K562 (cell line): ENCODE results near the gene KRT81.

Experiments used
- PML ChIP-seq: IDR thresholded peaks from 2 replicates; pipeline ENCODE4 v1.6.1; 2012; ENCODE audit warnings: low read length, inconsistent platforms
- ZNF134 ChIP-seq: fragments of 250-450 bp; sonication (Bioruptor Pico); conservative IDR thresholded peaks from 2 replicates; pipeline ENCODE4 v1.4.0; 2020

GRCh38 chr12:52278575-52279421, 12.5 kb downstream of the KRT81 start:
- no peak for TF ChIP-seq ZNF134 (CRISPR knock-in tag)
- TF ChIP-seq PML = no peak
